Inferior parietal cortex (tissue), 1 donor: ENCODE measurements around the gene ADAM12.
A peak's percentile ranks its signal among the peaks of the same experiment; 100 is the strongest.

Source experiments
- DNase-seq: peaks from one replicate; pipeline ENCODE4 v3.0.0-alpha.2; 2016; ENCODE audit errors: extremely low spot score

Gene ADAM12

DNA sequence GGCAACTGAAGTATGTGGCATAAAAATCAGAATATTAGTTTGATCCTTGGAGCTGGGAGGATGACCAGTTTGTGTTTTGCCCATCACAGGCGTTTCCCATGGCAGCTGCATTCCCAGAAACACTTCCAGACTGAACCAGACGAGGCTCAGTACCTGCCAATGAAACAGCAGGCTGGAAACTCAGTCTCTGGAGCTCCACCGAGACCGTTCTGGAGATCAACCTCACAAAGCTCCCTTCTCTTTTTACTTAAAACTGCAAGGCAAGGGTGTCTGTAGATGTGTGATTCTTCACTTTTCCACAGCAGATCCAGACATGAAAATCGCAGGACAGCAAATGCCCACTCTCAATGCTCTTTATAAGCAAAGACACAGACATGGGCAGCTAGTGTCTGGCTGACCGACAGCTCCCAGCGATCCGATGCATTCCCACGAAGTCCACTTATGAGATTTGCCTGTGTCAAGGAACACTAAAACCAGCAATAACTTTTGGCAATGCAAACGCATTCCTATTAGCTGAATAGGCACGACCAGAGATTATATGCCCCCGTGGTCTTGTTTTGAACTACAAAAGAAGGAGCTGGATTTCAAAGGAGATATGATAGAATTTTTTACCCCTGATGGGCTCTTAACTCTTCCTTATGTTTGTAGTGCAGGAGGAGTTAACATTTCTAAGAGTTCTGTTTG is 72.6 kb downstream of the ADAM12 start:
- DNase-seq: no peak

DNA sequence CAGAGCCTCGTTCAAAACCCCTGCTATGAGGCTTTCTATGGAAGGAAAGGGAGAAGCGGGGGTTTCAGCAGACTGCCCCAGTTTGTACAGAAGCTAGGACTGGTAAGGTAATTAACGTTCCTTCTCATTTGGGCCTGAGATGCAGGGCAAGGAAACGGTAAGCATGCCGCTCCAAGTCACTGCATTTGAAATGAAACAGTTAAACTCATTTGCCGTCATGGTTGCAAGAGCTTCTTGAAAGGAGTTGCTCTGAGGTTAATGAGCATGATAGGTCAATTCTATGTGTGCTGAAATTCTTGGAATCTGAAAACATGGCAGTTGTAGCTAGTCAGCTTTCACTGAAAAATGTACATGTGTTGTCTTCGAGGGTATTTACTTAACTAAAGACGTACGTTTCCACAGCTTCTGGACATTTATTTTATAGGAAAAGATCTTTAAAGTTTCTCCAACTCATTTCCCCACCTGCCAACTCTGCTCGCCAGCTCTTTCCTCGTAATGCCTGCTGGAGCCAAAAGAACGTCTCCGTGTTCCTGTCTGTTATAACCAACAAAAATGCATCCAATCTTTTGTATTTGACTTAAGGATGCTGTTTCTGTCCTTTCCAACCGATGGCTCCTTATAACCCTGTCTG is 73.3 kb downstream of the ADAM12 start:
- DNase-seq: no peak

DNA sequence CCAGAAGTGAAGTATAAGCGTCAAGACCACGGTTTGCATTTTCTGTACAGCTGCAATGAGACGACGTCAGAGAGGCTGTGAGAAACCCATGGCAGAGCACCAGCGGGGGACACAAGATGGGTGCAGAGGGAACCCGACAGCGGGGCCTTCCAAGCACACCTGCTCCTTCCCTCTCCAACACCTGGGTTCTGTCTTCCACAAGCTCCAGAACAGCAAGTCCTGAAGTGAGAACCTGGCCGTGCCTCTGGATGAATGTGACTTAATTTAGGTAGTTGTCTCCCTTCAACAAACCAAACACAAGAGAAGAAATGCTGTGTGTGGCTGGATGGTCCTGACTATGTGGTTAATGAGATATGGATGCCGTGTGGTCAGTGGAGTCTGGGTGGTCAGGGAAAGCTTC is 76.1 kb downstream of the ADAM12 start:
- no peak for DNase-seq

DNA sequence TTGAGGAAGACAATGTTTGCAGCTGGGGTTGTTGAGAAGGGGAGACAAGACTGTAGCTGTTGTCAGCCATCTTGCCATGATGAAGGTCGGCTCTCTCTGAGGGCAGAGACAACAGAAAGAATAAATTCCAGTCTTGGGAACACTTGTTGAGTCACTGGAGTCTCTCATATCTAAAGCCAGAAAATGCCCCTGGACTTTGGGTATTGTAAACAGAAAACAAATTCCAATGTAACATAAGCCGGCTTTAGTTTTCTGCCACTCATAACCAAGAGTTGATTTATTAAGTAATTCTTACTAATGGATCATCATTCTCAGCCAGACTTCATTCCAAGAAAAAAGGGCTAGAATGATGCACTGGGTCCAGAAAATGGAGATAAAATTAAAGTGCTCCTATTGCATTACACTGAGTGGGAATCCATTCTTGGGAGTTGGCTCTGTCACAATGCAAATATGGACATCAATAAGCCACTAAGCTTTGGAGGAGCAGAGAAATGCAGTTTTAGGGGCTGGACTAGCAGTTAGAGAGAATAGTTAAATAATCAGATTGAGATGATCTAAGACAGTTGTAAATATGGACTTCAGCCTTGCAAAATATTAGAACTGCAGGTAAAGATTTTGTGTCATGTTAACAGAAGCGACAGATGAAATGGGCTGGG is 78.9 kb downstream of the ADAM12 start:
- no peak for DNase-seq

DNA sequence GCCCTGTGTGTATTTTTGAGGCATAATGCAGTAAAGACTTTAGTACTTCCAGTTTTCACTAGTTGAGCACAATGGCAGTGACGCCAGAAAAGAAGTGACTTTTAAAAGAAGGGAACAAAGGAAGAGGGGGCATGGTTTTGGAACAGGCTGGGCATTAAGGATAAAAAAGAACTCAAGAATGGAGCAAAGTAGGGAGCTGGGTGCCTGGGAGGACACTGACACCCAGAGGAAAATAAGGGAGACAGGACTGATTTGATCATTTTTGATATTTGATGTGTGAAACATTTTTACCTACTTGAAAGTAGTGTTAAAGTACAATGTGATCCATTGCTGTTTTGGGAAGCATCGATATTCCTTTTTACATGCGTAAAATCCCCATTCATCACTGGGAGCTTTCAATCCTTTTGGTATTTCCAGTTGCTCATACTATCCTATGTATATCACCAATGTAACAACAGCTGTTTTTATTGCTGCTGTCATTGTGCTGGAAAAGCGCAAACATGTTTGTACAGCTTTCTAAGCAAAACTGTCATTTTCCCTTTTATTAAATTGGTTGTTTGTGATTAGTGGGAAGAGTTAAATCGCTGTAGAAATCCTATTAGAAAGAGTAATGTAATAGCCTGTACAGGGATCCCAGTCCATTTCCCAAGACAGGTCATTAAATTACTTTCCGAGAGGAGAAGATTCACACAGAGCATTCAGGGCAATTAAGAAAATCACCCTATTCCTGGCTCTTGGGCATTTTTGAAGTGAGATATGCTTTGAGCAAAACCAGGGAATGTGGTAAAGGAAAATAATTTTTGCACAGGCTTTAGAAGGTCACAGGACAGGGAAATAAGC is 85.2 kb downstream of the ADAM12 start:
- DNase-seq: peak; percentile 15

DNA sequence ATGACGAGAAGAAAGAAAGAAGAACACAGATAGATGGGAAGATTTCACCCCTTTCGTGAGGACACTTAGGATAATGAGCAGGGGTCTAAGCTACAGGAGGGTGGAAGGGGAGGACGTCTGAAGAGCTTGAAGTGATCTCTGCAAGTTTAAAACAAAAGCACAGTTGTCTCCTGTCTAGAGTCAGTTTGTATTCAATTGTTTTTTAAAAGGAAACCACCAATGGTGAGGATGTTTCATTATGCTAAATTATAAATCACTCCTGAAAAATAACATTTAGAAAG is 85.9 kb downstream of the ADAM12 start:
- no peak for DNase-seq

DNA sequence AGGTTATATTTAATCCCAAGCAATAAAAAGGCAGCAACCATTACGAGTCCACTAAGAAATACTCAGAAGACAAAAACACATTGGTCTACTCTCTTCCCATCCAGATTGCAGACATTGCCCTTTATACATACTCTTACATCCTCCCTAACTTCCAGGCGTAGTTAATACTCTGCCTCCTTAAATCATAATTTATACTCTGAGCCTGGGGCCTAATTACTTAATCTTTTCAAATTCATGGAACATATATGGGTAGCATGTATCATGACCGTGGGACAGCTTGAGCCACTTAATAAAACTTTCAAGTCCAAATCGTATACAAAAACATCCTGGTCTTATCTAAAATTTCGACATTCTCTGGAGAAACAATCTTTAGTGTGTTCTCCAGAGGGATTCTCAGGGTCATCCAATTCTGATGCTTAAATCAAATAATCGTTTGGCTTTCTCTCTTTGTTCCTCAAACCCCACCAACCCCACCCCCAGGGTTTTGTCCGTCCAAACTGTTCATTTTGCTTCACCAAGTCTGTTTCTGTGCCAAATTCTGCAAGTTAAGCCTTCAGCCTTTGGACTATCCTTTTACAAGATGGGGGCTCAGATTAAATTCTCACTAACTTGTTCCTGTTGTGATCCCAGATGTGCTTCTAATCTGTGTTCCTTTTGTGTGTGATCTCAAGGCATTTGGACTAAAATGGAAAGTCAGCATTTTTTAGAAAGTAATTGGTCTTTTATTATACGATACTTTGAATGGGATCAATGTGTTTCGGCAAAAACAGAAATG is 86.4 kb downstream of the ADAM12 start:
- no peak for DNase-seq

DNA sequence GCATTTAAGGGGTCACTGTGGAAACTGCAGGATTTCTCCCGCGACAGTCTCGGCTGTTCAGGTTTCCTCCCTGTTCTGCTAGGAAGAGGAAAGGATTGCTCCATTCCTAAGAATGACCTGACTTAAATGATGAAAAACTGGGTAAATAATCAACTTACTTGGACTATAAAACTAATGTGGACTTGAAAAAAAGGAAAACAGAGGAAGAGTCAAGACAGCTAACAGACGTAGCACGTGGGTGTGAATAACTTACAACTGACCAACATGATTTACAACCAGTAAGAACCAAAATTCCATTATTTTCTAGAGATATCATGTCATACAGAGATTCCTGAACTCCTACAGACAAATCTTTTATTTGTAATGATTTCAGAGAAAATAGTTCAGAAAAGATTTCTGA is 93.8 kb downstream of the ADAM12 start:
- no peak for DNase-seq

DNA sequence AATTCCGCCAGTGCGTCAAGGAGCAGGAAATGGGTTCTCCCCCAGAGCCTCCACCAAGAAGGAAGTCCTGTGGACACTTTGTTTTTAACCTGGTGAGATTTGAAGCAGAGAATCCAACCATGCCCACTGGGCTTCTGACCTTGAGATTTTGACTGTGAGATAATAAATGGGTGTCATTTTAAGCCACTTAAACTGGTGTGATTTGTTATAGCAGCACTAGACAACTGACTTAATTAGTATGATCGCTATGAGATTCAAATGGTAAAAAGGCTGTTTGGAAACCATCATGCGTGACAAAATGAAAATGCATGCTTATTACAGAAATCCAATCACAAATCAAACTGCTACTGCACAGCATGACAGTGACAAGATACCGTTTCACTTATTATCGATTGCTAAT is 98.0 kb downstream of the ADAM12 start:
- no peak for DNase-seq

DNA sequence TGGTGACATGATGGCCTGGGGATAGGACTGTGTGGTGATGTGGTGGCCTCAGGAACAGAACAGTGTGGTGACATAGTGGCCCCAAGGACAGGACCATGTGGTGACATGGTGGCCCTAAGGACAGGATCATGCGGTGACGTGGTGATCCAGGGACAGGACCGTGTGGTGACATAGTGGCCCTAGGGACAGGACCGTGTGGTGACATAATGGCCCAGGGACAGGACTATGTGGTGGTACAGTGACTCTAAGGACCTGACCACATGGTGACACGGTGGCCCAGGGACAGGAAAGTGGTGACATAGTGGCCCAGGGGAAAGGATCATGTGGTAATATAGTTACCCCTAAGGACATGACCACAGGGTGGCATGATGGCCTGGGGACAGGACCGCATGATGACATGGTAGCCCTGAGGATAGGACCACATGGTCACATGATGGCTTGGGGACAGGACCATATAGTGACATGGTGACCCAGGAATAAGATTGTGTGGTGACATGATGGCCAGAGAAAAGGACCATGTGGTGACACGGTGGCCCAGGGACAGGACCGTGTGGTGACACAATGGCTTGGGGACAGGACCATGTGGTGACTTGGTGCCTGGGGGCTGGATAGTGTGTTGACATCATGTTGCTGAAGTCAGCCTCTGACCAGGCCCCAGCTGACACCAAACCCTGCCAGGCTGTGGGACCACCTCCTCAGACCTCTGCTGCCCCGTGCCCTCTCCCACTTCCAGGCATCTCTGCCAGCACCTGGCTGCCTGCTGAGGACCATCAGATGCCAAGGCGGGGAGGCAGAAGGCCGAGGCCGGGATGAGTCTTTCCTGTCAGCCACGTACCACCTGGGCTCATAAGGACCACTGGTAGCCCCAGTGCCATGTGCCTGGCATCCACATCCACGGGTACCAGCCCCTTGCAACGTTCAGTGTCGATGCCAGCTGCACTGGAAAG is 99.5 kb downstream of the ADAM12 start:
- no peak for DNase-seq

DNA sequence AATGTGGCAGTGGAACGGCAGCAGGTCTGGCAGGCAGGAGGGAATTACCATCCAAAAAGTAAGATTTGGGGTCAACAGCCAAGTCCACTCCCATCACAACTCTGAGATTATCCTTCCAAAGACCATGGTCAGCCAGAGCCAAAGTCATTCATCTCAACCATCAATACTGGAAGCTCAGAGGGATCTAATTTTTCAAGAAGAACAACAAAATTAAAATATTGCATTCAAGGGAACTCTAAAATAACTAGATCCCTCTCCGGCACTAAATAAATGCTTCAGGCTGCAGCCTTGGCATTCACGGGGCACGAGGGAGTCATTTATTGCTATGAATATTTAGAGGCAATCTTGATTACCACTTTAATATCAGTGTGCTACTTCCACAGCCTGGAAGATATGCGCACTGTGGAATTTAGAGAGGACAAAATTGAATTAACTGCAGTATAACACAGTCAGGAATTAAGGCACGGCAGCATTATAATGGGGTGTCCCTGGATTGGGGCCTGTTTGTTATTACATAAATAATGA is 102.0 kb downstream of the ADAM12 start:
- no peak for DNase-seq

DNA sequence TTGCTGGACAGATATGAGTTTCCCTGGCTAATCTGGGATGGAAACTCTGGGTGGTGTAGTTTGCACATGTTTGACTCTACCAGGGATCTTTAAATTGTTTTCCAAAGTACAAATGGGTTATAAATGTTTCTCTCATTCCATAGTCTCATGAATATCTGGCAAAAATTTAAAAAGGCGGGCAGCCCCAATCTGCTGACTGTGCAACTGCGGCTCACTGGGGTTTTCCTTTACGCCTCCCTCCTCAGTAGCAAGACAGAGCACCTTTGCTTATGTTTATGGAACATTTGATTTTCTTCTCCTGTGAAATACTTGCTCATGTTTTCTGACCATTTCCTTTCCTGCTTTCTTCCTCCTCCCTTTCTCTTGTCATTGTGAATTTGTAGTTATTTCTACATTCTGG is 105.0 kb downstream of the ADAM12 start:
- DNase-seq: no peak

DNA sequence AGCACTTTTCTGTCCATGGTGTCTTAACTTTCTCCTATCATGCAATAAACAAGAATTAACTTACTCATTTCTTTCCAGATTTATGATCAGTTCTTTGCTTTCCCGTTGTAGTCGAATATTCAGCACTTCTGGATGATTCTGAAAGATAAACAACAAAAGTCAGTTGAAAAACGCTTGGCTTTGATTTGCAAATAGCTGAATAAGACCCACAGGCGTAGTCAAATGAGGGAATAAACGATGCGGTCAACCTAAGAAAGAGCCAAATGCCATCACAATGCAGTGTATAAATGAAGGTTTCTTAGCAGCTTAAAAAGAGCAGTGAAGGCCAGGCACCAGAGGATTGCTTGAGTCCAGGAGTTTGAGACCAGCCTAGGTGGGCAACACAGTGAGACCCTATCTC is 109.4 kb downstream of the ADAM12 start:
- no peak for DNase-seq

DNA sequence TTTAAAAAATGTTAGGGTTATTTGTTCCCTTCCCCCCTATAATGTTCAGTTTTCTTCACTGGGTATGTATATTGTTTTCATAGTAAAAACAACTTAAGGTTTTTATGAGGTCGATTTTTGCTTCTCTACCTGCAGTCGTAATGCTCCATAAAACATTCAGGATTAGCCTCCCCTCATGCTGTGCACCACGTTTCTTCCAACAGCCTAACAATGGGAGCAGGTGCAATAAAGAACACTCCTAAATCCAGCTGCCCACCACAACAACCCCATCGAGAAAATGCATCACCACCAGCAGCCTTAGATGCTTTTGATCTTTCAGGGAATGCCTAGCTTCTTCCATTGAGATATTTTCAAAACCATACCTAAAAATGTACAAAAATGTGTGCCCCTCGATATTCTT is 111.1 kb downstream of the ADAM12 start:
- DNase-seq: no peak

DNA sequence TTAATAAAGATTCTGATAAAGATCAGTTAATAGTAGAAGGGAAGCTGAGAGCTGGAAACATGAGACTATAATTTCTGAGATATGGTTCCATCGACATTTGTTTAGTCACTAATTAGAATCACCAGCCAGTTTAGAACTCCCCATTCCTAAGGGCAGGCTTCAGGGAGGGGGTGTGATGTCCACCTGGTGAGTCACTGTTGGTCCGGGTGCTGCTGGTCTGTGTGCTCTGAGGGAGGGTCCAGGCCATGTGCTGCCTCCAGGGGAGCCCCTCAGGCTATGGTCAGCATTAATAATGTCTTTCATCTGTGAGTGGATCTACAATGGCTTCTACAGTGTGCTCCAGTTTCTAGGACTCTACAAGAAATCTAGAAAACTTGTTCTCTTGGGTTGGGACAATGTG is 115.8 kb downstream of the ADAM12 start:
- DNase-seq: no peak

DNA sequence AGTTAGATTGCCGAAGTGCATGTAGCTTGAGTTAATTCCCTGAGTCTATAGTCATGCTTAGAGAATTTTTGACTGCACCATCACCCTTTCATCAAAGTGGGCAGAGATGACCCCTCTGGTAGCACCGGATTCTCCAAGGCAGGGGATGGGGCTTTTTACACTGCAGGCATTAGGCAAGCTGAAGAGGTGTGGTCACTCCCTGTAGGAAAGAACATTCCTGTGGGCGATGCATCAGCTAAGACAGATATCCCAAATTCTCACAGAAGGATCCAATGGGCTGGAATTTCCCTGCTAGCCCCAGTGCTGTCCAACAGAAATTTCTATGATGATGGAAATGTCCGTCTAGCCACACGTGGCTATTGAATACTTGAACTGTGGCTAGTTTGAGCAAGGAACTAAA is 118.2 kb downstream of the ADAM12 start:
- DNase-seq: no peak

DNA sequence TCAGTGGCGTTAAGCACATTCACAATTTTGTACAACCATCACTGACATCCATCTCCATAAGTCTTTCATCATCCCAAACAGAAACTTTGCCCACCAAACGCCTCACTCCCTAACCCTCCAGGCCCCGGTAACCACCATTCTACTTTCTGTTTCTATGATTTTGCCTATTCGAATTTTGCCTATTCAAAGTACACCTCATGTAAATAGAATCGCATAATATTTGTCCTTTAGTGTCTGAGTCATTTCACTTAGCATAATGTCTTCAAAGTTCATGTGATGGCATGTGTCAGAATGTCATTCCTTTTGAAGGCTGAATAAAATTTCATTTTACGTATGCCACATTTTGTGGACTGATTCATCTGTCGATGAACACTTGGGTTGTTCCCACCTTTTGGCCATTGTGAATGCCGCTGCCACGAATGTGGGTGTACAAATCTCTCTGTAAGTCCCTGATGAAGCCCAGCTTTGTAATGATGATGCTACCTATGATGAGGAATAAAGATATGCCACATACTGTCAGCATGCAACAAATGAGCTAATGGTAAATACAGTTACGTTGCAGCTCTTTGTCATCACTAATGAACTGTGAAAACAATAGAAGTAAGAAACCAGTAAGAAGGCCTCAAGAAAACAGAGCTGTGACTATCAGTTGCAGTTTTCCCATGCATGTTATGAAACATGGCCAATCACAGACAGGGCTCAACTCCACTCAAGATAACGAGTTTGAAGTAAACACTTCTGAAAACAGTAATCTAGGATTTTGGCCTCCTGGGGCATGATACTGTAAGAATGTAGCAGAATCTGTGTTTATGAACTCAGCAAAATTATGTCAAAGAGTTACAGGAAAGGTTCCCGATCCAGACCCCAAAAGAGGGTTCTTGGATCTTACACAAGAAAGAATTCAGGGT is 120.0 kb downstream of the ADAM12 start:
- no peak for DNase-seq

DNA sequence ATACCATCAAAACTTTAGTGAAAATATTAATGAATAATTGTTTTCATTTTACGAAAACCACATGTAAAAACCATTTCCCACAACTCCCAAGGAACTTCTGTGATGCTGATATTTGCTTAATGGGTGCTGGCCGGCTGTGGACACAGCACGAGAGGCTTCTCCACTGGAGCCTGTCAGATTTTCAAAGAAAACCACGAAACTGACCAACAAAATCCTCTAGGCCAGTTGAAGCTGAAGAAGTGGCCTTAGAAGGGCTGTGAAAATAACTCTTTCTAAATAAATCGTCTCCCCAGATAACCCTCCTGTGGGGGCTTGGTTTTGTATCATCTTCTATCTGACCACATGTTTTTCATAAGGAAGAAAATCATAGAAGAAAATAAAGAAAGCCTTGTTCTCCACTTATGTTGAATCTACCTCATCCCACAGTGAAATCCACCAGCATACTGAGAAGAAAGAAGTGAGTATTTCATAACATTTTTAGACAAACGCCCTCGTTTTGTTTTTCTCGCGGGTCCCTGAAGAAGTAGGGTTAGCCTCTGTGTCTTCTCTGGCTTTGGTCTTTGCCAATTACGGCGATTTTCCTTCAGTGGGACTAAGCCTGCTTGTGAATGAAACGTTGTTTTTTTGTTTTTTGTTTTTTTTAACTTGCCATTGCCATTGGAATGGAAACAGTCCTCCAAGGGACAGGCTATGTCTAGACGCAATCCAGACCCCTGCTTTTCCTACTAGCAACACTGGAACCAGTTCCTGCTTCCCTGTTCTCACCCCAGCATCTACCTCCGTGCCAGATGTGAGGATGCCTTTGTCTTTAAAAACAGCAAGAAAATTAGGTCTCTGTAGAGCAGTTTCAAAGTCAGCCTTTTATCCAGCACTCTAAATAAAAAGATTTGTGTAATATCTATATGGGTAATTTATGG is 123.9 kb downstream of the ADAM12 start:
- DNase-seq: no peak
